Ovary (tissue), 3 donors: ENCODE data around the gene TSC22D2.

Source experiments
- POLR2A ChIP-seq: fragments of 450-650 bp; IDR thresholded peaks from one replicate; pipeline ENCODE4 v1.6.1; 2017; ENCODE audit warnings: antibody characterized with exemption, mild to moderate bottlenecking, moderate library complexity
- TF ChIP-seq, protein P1 (sequence below), 3 donors: fragments of 450-650 bp in 2 of 3; fragments of 200-600 bp in 1 of 3; IDR thresholded peaks; one replicate each; pipeline versions ENCODE4 v1.5.1 to v1.8.0; 2016 to 2022; ENCODE audit warnings: antibody characterized with exemption in 3 of 3, mild to moderate bottlenecking in 1 of 3
- donor health status: DM: no; HTN: no; CAD: no.

DNA sequence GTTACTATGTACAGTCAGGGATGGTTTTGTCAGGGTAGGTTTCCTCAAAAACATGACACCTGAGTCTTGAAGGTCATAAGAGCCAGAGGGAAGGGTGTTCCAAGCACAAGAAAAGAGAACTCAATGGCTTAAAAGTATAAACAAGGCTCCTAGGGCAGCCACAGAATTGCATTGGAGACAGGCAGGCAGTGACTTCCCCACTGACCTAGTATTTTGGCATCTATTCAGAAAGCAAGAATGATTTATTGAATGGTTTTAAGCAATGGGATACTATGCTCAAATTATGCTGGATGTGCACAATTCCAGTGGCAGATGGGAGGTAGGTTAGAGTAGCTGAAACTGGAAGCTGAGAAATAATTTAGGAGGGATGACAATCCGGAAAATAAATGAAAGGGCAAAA lies 54.0 kb downstream of the TSC22D2 start:
- TF ChIP-seq, protein P1, sequence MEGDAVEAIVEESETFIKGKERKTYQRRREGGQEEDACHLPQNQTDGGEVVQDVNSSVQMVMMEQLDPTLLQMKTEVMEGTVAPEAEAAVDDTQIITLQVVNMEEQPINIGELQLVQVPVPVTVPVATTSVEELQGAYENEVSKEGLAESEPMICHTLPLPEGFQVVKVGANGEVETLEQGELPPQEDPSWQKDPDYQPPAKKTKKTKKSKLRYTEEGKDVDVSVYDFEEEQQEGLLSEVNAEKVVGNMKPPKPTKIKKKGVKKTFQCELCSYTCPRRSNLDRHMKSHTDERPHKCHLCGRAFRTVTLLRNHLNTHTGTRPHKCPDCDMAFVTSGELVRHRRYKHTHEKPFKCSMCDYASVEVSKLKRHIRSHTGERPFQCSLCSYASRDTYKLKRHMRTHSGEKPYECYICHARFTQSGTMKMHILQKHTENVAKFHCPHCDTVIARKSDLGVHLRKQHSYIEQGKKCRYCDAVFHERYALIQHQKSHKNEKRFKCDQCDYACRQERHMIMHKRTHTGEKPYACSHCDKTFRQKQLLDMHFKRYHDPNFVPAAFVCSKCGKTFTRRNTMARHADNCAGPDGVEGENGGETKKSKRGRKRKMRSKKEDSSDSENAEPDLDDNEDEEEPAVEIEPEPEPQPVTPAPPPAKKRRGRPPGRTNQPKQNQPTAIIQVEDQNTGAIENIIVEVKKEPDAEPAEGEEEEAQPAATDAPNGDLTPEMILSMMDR (IDR thresholded peaks at IDR 0.05) = no peak
- no peak for TF ChIP-seq POLR2A
